NCI-H1417 treated with DMSO at 0.1 percent for 48 hours (cell line): ENCODE results near the gene CTDSP1.

ENCODE experiments used
- DNase-seq: peaks from one replicate; lab custom pipeline; 2025; lab: John Stamatoyannopoulos, UW

The CTDSP1 gene

DNA sequence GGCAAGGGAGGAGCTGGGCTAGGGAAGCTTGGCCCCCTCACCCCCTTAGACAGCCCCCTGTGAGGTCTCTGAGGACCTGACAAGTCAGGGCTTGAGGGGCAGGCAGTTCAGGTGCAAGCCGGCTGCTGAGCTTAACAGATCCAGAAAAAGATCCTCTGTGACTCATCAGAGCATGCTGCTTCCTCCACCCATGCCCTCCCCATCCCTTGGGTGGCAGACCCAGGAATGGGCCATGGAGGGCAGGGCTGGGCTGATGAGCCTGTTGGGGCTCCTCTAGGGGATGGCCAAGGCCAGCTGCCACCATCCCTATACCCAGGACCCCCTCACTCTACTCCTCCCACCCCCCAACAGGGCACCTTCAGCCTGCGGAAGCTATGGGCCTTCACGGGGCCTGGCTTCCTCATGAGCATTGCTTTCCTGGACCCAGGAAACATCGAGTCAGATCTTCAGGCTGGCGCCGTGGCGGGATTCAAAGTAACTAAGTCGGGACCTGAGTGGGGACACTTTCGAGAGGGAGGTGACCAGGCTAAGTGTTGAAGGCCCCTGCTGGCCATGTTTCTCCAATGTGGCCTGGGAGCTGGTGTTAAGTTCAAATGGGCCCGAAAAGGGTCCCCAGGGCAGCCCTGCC is 15.7 kb upstream of the CTDSP1 start:
- no peak for DNase-seq

DNA sequence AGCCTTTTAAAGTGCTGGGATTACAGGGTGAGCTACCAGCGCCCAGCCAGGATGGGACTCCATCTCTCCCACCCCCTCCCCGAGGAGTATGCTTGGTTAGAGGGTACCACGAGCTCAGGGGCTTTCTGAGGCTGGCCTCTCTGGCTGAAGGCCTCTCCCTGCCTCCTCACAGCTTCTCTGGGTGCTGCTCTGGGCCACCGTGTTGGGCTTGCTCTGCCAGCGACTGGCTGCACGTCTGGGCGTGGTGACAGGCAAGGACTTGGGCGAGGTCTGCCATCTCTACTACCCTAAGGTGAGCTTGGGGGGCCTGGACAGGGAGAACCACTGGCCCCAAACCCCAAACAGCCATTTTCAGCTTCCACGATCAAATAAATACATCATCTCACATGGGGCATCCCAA is 14.7 kb upstream of the CTDSP1 start:
- no peak for DNase-seq

DNA sequence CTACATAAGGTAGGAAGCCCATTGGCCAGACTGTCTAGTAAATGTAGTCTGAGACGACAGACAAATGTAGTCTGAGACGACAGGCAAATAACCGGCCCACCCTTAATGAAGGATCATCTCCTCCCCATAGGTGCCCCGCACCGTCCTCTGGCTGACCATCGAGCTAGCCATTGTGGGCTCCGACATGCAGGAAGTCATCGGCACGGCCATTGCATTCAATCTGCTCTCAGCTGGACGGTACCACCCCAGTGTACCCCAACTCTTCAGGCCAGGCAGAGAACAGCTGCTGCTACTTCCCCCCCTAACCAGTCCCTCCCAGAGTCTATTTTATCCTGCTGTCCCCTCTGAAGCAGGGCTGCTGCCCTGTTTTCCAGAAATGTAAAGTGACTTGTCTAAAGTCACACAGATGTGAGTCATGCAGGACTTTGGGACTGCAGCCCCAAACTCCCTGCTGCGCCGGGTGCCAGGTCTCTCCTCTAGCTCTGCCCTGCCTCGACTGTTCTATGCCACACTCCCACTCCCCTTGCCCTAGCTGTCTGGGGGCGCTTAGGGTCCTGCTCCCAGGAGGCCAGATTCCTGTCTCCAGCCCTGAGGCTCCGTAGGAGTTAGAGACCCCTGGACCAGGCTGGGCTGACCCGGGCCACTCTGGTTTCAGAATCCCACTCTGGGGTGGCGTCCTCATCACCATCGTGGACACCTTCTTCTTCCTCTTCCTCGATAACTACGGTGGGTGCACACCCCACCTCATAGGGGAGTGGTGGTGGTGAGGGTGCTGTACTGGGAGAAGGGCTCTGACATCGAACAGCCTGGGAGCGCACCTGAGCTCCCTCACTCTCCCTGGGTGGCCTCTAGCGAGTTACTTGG is 12.9 kb upstream of the CTDSP1 start:
- DNase-seq = no peak

GRCh38 chr2:218387369-218388194 is 12.1 kb upstream of the CTDSP1 start:
- peak; percentile 61 for DNase-seq

DNA sequence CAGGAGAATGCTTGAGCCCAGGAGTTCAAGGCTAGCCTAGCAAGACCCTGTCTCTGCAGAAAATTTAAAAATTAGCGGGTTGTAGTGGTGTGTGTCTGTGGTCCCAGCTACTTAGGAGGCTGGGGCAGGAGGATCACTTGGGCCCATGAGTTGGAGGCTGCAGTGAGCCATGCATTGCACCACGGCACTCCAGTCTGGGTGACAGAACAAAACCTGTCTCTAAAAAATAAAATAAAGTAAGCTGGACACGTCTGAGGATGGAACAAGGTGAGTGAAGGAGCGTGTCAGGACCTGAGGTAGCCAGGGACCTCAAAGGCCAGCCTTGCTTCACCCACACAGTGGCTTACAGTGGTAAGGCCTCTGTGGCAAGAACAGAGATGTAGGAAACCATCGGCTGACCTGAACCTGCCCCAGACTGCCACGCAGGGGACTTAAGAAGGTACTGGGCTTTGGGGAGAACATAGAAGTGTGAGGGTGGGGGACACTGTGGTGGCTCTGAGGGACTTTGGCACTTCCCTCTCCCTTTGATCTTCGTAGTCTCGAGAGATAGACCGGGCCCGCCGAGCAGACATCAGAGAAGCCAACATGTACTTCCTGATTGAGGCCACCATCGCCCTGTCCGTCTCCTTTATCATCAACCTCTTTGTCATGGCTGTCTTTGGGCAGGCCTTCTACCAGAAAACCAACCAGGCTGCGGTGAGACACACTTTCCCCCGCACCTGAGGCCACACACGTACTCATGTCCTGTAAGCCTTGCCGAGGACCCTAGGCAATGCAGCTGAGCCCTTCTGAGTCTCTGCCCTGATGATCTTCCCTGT is 10.1 kb upstream of the CTDSP1 start:
- DNase-seq = no peak

DNA sequence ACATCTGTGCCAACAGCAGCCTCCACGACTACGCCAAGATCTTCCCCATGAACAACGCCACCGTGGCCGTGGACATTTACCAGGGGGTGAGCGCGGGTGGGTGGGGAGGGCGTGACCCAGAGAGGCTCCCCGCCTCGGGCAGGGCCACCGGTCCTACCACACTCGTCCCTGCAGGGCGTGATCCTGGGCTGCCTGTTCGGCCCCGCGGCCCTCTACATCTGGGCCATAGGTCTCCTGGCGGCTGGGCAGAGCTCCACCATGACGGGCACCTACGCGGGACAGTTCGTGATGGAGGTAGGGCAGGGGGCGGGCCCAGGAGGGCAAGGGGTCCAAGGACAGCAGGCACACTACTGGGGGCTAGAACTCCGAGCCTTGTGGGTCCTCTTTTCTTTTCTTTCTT is 8.5 kb upstream of the CTDSP1 start:
- no peak for DNase-seq

GRCh38 chr2:218392459-218392858 is 7.2 kb upstream of the CTDSP1 start:
- DNase-seq = no peak

GRCh38 chr2:218392891-218393462 is 6.7 kb upstream of the CTDSP1 start:
- DNase-seq = no peak

GRCh38 chr2:218393750-218394290 is 5.8 kb upstream of the CTDSP1 start:
- DNase-seq = no peak

GRCh38 chr2:218394298-218395089 is 5.2 kb upstream of the CTDSP1 start:
- no peak for DNase-seq

- no peak for DNase-seq
Measured at GRCh38 chr2:218395090-218395444, 4.6 kb upstream of the CTDSP1 start.

- DNase-seq = no peak
Measured at GRCh38 chr2:218395456-218395825, 4.2 kb upstream of the CTDSP1 start.

DNA sequence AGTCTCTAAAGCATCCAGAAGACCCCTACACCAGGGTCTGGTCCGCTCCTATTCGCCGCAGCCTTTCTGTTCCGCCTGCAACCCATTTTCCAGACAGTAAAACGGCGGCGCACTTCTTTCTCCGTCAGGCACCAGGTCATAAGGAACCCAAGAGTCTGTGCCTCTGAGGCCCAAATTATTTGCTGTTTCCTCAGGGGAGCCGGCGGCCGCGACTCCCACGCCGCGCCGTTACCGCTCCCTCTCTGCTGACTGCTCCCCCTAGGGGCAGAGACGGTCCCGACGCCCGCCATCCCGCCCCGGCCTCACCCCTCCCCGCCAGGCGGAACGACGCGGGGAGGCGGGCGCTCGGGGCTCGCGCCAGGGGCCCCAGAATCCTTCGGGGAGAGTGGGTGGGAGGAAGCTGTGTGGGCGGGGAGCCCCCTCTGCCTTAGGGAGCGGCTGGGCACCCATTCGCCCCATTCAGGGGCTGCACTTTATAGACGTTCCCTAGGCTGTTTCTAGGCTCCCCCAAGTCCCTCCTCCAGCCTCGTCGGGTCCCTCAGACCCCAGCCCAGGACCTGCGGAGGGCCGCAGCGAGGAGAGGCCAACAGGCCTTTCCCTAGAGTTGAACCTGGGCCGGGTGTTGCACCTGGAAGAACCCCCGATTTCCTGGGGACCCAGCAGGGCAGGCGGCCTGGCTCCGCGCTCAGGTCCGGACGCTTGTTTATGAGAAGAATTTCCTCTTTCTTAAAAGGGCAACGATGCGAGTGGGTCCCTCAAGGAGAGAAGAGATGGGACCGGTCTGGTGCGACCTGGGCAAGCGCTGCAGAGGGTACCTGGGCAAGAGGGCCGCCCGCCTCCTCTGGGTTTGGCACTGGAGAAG is 3.6 kb upstream of the CTDSP1 start:
- DNase-seq = peak; percentile 70

GRCh38 chr2:218396688-218397462 is 2.8 kb upstream of the CTDSP1 start:
- DNase-seq = peak; percentile 27

DNA sequence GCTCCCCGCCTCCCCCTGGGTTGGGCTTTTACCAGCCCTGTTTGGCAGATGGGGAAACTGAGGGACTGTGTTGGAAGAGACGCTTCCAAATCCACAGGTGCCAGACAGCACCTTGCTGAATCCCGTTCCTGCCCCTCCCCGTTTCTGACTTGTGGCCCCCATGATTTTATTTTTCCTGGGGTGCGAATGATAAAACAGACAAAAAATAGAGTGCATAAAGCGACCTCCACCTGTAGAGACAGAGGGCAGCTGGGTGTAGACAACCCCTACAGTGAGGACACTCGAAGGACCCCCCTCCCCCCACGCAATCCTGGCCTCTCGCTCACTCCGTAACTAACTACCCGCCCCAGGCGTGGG is 2.2 kb upstream of the CTDSP1 start:
- no peak for DNase-seq

DNA sequence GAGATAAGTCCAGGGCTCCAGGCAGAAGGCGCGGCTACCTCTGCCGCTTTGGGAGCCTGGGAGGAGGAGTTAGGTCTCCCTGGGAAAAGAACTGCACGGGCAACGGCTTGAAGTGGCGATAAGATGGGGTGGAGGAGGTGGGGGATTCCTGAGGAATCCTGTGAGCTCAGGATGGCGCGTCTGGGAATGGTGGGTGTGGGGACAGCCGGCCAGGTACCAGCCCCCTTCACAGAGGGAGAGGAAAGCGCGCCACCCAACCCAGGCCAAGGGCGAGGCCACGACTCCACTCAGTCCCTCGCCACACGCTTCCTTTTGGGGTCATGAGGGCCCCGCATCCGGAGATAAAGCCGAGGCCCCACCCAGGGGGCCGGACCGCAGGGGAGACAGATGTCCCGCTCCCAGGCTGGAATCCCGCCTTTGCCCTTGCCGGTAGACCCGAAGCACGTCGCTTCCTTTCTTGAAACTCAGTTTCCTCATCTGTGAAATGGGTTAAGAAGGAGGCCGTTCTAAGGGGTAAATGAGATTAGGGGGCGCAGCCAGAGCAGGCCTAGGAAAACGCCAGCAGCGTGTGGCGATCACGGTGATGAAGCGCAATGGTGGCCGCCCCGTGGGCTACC is 1.7 kb upstream of the CTDSP1 start:
- DNase-seq = no peak

DNA sequence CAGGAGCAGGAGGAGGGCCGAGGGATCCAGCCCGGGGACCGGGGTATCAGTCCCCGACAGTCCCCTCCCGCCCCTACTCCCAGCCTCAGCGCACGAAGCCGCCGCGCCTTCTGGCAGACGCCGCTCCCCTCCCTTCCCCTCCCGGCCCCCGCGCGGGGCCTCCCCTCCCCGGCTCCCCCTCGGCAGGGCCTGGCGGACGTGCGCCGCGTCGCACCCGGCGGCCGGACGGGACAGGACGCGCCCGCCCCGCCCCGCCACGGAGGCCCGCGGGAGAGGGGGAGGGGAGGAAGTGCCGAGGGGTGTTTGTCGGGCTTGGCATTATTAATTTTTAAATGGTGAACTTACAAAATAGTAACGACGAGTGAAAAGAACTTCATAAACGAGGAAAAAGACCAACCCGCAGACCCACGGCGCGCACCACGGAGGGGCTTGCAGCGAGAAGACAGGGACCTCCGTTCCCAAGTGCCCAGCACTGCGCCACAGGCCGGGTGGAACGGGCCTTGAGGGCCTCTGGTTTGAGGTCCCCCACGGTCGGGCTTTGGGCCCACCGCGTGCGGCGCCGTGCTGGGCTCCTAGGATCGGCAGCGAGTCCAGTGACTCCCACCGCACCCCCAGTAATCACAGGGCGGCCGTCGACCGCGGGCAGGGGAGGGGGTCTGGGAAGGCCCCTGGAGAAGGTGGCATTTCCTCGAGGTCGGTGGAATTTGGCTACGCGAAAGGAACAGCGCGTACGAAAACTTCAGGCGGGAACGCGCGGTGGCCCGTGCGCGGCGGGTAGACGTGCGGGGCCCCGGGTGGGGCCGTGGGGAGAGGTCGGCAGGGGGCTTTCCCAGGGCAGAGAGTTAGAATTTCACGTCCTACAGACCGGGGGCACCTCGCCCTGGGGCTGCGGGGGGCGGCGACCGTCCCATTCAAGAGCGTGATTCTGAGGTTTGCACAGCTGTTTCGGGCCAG is 954 bp upstream of the CTDSP1 start:
- DNase-seq = no peak
